Caco-2 (cell line): ENCODE data around the gene NOLC1. TPM values are rescaled to one million over a fixed set of nuclear protein-coding genes. Genes with fewer than 3 reads are reported as not detected.
"Not testable (repeated sequence)": the region's sequence is repeated elsewhere in the genome, so short reads cannot be mapped to it uniquely, and the experiment has no call there.

Experiments
- BruUV-seq: library from RNA; stranded (reverse); fragments of 400-500 nt; replicated peaks from 2 replicates; lab custom pipeline; 2021; lab: Mats Ljungman, UMichigan
- CTCF ChIA-PET: fragments of 300-600 bp; sonication (Branson Sonifier 250); formaldehyde crosslinking; loops from one replicate; lab custom pipeline; 2022; ENCODE audit warnings: antibody characterized with exemption; lab: Charles Lee
- POLR2A ChIA-PET: fragments of 300-600 bp; sonication (Branson Sonifier 250); formaldehyde crosslinking; loops from one replicate; lab custom pipeline; 2022; ENCODE audit warnings: antibody characterized with exemption; lab: Charles Lee
- DNase-seq, 2 experiments: peaks; one replicate each; pipeline versions ENCODE4 v3.0.0 to v3.0.0-alpha.2; 2020 to 2022
- H3K27me3 ChIP-seq: replicated peaks from 2 replicates; pipeline ENCODE4 v1.6.0; 2011; ENCODE audit warnings: low read length; ENCODE audit not compliant: control insufficient read depth, insufficient read depth
- H3K36me3 ChIP-seq: 2 replicates; pipeline ENCODE4 v1.5.1; 2011; ENCODE audit warnings: low read length; ENCODE audit not compliant: control insufficient read depth, insufficient read depth
- H3K4me1 ChIP-seq: fragments of 250-450 bp; sonication (Bioruptor Pico); 2 replicates; pipeline ENCODE4 v1.5.1; 2020; ENCODE audit warnings: mild to moderate bottlenecking
- H3K4me3 ChIP-seq: 2 replicates; pipeline ENCODE4 v1.5.1; 2011; ENCODE audit warnings: low read depth, mild to moderate bottlenecking, control low read depth, low read length
- H3K9me3 ChIP-seq: fragments of 250-450 bp; sonication (Bioruptor Pico); 2 replicates; pipeline ENCODE4 v1.5.1; 2020; ENCODE audit warnings: mild to moderate bottlenecking, moderate library complexity
- H3K27ac Mint-ChIP-seq: one replicate; pipeline ENCODE4 v1.8.0; 2022; ENCODE audit warnings: mixed read lengths; ENCODE audit not compliant: unreplicated experiment
- H3K27me3 Mint-ChIP-seq: one replicate; pipeline ENCODE4 v1.8.0; 2022; ENCODE audit warnings: mixed read lengths; ENCODE audit not compliant: insufficient read depth, unreplicated experiment
- H3K36me3 Mint-ChIP-seq: one replicate; pipeline ENCODE4 v1.8.0; 2022; ENCODE audit warnings: mild to moderate bottlenecking, mixed read lengths; ENCODE audit not compliant: insufficient read depth, unreplicated experiment
- H3K4me1 Mint-ChIP-seq: one replicate; pipeline ENCODE4 v1.8.0; 2022; ENCODE audit warnings: low read depth, mixed read lengths; ENCODE audit not compliant: unreplicated experiment
- H3K4me3 Mint-ChIP-seq: one replicate; pipeline ENCODE4 v1.8.0; 2022; ENCODE audit warnings: mild to moderate bottlenecking, moderate library complexity, mixed read lengths; ENCODE audit not compliant: unreplicated experiment
- H3K9me3 Mint-ChIP-seq: one replicate; pipeline ENCODE4 v1.8.0; 2022; ENCODE audit warnings: mixed read lengths; ENCODE audit not compliant: unreplicated experiment
- CTCF ChIP-seq, 2 experiments: fragments of 200-600 bp in 1 of 2; IDR thresholded peaks; 1 replicate in 1 of 2; 2 replicates in 1 of 2; pipeline versions ENCODE4 v1.5.1 to v1.8.0; 2011 to 2022; ENCODE audit warnings: antibody characterized with exemption in 1 of 2, control low read depth in 1 of 2, inconsistent platforms in 1 of 2, low read depth in 1 of 2, low read length in 1 of 2, mild to moderate bottlenecking in 1 of 2, moderate library complexity in 1 of 2; ENCODE audit not compliant: insufficient read depth in 1 of 2, severe bottlenecking in 1 of 2, unreplicated experiment in 1 of 2
- intact Hi-C: fragments of 100-400 bp; cut with micrococcal nuclease; formaldehyde crosslinking; loops from one replicate; pipeline ENCODE4 v1.10.0; 2022; ENCODE audit not compliant: unreplicated experiment
- total RNA-seq: library from RNA; stranded (reverse); gene quantifications from 2 replicates; pipeline ENCODE4 v1.2.3, GENCODE V29; 2022

The NOLC1 gene
- total RNA-seq, 1 experiment from 2014 or later = 137 TPM

GRCh38 chr10:102185811-102186527, 33.8 kb downstream of the NOLC1 start:
- intact Hi-C loops = no loop called here
- Mint-ChIP-seq H3K4me1 (no peaks in the 10 kb centered on the region), H3K36me3 (no peaks in the 10 kb centered on the region), H3K4me3 (no peak overlapping the region), H3K27me3 (no peaks in the 10 kb centered on the region), H3K27ac (no peak overlapping the region), H3K9me3 (peaks cover 36% of the 10 kb centered on the region)
- Histone ChIP-seq H3K27me3 (no peaks in the 10 kb centered on the region), H3K4me1 (no peaks in the 10 kb centered on the region), H3K9me3 (peaks cover 18% of the 10 kb centered on the region), H3K4me3 (no peak overlapping the region), H3K36me3 (no peaks in the 10 kb centered on the region)
- ChIA-PET CTCF (no interaction called here), POLR2A (no interaction called here)
- no peak for TF ChIP-seq CTCF (IDR thresholded peaks at IDR 0.05; ENCODE audit: insufficient read depth in 1 of 2, low read depth in 1 of 2, low read length in 1 of 2, severe bottlenecking in 1 of 2, unreplicated experiment in 1 of 2)
- BruUV-seq = no TSS peak
- DNase-seq = no peak

GRCh38 chr10:102188298-102188940, 36.2 kb downstream of the NOLC1 start:
- Mint-ChIP-seq H3K9me3 (peaks cover 57% of the 10 kb centered on the region), H3K36me3 (no peaks in the 10 kb centered on the region), H3K27me3 (no peaks in the 10 kb centered on the region), H3K4me3 (no peak overlapping the region), H3K27ac (no peak overlapping the region), H3K4me1 (no peaks in the 10 kb centered on the region)
- Histone ChIP-seq H3K9me3 (peaks cover 33% of the 10 kb centered on the region), H3K4me3 (no peak overlapping the region), H3K4me1 (no peaks in the 10 kb centered on the region), H3K27me3 (no peaks in the 10 kb centered on the region), H3K36me3 (no peaks in the 10 kb centered on the region)
- CTCF ChIA-PET = no interaction called here
- no TSS peak for BruUV-seq
- intact Hi-C loops = no loop called here
- no peak for TF ChIP-seq CTCF (IDR thresholded peaks at IDR 0.05; ENCODE audit: insufficient read depth in 1 of 2, low read depth in 1 of 2, low read length in 1 of 2, severe bottlenecking in 1 of 2, unreplicated experiment in 1 of 2)
- POLR2A ChIA-PET = no interaction called here
- no peak for DNase-seq

- H3K4me3 Mint-ChIP-seq, H3K27me3 Mint-ChIP-seq, H3K36me3 ChIP-seq, intact Hi-C loops, BruUV-seq, H3K4me1 ChIP-seq, DNase-seq, H3K36me3 Mint-ChIP-seq, H3K4me1 Mint-ChIP-seq, H3K27me3 ChIP-seq, H3K4me3 ChIP-seq, CTCF ChIA-PET, H3K27ac Mint-ChIP-seq, POLR2A ChIA-PET: not testable (repeated sequence)
- H3K9me3 ChIP-seq = peaks cover 32% of the 10 kb centered on the region
- H3K9me3 Mint-ChIP-seq = peaks cover 57% of the 10 kb centered on the region
Observed at GRCh38 chr10:102188941-102189898, 37.0 kb downstream of the NOLC1 start.
